ENCODE results near the gene CPT1A.

GRCh38 chr11:68862421-68862820 is 20.7 kb upstream of the CPT1A start:
- TF ChIP-seq NFIC (IDR thresholded peaks at IDR 0.05) (no peak), USF1 (IDR thresholded peaks at IDR 0.05) (no peak), EGR1 (IDR thresholded peaks at IDR 0.05) (no peak), TEAD4 (IDR thresholded peaks at IDR 0.05) (no peak), EP300 (IDR thresholded peaks at IDR 0.05; ENCODE audit: borderline replicate concordance) (no peak), TCF12 (IDR thresholded peaks at IDR 0.05; ENCODE audit: low read depth) (no peak)
